PC-3 (cell line): Measurements from ENCODE around the gene CNPY4.

ENCODE experiments used
- CTCF ChIP-seq: fragments of 300-600 bp; sonication (generic); conservative IDR thresholded peaks from 2 replicates; pipeline ENCODE4 v1.5.1; 2017; ENCODE audit warnings: antibody characterized with exemption, low read depth, mild to moderate bottlenecking, low read length
- EZH2phosphoT487 ChIP-seq: fragments of 300-600 bp; sonication (generic); IDR thresholded peaks from 2 replicates; pipeline ENCODE4 v1.6.1; 2018; ENCODE audit warnings: mild to moderate bottlenecking, antibody characterized with exemption, low read length, borderline replicate concordance

- no peak for TF ChIP-seq CTCF
- no peak for TF ChIP-seq EZH2phosphoT487
Measured at GRCh38 chr7:100152404-100152803, 33.0 kb downstream of the CNPY4 start.
